Subcutaneous adipose tissue (tissue), 4 donors: Measurements from ENCODE around the gene THEMIS. TPM values are rescaled to one million over a fixed set of nuclear protein-coding genes. Genes with fewer than 3 reads are reported as not detected.

Experiments used
- total RNA-seq, 4 donors: library from RNA; depleted of rRNA; stranded (reverse); fragments of >200 nt; gene quantifications; one replicate each; pipeline ENCODE4 v1.1.0, GENCODE V29; 2016
- TF ChIP-seq, protein P1 (sequence below): fragments of 450-650 bp; IDR thresholded peaks from one replicate; pipeline ENCODE4 v1.5.1; 2016; ENCODE audit warnings: low read depth, mild to moderate bottlenecking, control low read depth, antibody characterized with exemption, moderate library complexity

The THEMIS gene
- total RNA-seq, 4 donors from 2014 or later = 0.19 to 1.2 (median 1.0) TPM

DNA sequence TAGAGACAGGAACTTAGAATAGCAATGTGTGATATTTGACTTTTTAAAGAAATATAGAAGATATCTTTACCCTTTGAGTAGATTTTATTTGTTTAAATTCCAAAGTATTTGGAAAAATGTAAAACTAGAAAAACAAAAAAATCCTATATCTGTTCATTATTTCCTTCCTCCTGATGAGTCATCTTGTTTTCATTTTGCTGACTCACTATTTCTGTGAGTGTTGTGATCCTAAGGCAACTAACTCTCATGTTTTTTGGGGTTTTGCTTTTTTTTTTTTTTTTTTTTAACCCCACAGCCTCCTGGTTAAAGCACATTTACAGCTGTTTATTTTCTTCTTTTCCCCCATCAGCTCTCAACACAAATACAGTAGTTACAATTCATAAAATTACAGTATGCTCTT is 37.8 kb upstream of the THEMIS start:
- TF ChIP-seq, protein P1, sequence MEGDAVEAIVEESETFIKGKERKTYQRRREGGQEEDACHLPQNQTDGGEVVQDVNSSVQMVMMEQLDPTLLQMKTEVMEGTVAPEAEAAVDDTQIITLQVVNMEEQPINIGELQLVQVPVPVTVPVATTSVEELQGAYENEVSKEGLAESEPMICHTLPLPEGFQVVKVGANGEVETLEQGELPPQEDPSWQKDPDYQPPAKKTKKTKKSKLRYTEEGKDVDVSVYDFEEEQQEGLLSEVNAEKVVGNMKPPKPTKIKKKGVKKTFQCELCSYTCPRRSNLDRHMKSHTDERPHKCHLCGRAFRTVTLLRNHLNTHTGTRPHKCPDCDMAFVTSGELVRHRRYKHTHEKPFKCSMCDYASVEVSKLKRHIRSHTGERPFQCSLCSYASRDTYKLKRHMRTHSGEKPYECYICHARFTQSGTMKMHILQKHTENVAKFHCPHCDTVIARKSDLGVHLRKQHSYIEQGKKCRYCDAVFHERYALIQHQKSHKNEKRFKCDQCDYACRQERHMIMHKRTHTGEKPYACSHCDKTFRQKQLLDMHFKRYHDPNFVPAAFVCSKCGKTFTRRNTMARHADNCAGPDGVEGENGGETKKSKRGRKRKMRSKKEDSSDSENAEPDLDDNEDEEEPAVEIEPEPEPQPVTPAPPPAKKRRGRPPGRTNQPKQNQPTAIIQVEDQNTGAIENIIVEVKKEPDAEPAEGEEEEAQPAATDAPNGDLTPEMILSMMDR = no peak

DNA sequence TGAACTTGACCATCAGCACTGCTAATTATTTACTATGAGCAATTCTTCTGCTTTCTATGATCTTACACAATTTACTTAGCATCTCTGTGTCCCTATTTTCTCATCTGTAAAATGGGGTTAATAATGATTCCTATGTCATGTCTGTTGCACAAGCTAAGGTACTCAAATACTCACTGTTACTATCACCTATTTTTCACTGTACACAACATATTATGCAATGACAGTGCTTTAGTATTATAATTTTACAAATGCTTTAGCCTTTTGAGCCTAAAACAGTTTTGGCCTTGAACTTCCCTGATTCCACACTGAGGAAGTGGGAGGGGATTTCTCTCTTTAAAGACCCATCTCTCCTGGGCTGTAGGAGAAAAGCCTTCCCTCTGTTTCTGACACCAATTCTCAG is 36.9 kb upstream of the THEMIS start:
- TF ChIP-seq, protein P1 = no peak

DNA sequence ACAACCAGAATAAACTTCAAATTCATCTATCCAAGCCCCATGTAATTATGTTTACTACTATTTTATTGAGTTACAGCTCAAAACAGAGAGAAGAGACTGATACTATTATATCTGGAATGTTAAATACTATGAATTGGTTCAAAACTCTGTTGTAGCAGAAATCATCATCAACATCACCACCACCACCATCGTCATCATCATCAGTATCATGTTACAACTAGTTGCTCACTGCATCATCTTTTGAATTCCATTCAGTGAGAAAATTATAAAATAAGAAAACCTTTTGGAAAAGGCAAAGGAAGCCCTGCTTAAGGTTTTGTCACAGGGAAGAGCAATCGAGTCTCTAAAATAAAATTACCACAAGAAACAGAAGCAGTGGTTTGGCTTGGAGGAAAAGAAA is 36.2 kb upstream of the THEMIS start:
- TF ChIP-seq, protein P1 = no peak

DNA sequence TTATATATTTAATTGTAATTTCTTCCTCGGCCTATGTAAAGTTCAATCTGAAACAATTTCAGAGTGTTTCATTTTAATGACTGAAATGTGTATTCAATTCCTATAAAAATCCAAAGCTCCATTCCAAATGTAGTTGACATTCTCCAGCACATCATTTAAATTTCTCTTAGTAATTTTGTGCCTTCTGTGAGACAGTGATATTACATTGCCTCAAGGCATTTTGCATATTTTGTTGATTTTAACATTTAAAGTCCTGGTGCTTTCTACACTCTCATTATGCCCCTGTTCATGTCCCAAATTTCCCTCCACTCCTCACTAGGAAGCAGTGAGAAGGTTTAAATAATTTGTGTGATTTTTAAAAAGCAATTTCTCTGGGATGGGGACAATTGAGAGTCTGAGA is 34.1 kb upstream of the THEMIS start:
- TF ChIP-seq, protein P1 = no peak

DNA sequence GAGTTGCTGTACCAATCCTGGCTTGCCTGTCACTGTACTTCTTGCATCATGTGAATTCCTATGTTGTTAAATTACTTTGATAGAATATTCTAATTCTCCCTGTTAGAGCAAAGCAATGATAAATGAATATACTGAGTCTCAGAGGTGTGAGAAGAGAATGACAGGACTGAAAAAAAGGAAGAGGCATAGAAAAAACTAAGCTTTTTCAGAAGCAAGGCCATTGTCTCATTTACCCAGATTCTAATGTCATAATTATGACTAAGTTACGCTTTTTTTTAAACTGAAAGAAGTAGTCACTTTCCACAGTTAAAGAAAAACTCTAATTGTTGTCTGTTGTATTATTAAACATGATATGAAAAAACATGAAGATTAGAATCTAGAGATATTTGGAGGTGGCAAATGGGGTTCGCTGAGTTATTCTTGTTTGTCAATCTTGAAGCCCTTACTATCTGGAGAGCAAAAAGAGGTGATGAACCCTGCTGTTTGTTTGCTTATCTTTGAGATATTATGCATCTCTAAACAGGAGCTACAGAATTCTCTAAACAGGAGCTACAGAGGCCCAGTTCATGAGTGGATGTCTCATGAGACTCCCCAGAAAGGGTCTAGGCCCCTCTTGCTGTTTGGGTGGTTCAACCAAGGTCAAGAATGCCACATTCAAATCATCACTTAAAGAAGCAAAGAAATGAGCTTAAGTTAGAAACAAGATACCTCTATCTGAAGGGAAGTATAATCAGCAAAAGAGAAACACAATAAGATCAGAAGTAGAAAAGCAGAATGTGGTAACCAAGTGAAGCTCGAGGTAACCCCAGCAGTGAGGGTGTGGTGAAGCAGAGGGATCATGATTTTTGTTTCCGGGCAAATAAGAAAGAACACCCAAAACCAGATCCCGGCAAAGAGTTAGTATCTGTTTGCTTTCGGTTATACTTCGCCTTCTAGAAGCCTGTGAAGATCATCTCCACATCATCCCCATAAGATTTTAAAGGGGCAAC is 33.3 kb upstream of the THEMIS start:
- TF ChIP-seq, protein P1 = no peak

DNA sequence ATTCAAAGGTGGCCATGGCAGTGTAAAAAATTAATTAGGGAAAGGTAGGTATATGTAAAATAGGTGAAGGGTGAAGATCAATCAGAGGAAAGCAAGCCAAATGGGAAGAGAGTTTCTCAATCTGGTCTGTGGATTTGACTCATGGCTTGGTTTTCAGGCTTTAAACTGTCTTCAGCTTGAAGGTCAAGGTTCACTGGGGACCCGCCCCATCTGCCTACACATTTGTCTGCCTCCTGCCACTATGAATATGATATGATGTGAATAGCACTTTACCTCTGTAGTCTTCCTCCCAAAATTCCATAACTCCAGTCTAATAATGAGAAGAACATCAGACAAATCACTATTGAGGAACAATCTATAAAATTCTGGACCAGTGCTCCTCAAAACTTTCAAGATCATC is 32.3 kb upstream of the THEMIS start:
- TF ChIP-seq, protein P1 = no peak

DNA sequence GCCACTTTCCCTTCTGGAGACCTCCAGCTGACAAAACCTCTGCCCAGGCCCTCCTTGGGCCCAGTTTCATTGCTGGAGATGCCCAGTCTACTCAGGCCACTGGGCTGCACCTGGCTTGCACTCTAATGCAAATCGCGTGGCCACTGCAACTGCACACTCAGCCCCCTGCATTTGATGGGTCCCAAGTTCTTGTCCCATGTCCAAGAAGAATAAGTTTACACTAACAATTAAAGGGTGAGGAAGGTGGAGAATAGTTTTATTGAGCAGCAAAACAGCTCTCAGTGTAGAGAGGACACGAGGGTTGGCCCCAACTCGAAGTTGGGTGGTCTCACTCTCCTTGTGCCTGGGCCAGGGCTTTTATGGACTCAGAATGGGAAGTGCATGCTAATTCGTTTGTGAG is 31.9 kb upstream of the THEMIS start:
- TF ChIP-seq, protein P1 = no peak
